Measurements from ENCODE around the gene LBX1.
"Not testable (repeated sequence)": the region's sequence is repeated elsewhere in the genome, so short reads cannot be mapped to it uniquely, and the experiment has no call there.

Gene LBX1

DNA sequence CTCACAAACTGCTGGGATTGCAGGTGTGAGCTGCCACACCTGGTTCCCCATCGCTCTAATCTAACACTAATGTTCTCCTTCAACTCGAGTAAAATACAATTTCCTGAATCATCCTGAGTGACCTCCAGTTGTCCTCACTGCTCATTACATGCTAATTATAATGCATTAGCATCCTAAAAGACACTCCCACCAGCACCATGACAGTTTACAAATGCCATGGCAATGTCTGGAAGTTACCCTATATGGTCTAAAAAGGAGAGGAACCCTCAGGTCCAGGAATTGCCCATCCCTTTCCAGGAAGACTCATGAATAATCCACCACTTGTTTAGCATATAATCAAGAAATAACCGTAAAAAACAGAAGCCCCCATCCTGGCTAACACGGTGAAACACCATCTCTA, 26.6 kb downstream of the LBX1 start:
- DNase-seq = not testable (repeated sequence)

DNA sequence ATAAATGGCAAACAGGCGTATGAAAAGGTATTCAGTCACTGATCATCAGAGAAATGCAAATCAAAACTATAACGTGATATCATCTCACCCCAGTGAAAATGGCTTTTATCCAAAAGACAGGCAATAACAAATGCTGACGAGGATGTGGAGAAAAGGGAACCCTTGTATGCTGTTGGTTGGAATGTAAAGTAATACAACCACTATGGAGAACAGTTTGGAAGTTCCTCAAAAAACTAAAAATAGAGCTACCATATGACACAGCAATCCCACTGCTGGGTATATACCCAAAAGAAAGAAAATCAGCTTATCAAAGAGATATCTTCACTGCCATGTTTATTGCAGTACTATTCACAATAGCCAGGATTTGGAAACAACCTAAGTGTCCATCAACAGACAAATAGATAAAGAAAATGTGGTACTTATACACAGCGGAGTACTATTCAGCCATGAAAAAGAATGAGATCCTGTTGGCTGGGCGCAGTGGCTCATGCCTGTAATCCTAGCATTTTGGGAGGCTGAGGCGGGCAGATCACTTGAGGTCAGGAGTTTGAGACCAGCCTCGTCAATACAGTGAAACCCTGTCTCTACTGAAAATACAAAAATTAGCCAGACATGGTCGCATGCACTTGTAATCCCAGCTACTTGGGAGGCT, 30.8 kb downstream of the LBX1 start:
- not testable (repeated sequence) for DNase-seq

DNA sequence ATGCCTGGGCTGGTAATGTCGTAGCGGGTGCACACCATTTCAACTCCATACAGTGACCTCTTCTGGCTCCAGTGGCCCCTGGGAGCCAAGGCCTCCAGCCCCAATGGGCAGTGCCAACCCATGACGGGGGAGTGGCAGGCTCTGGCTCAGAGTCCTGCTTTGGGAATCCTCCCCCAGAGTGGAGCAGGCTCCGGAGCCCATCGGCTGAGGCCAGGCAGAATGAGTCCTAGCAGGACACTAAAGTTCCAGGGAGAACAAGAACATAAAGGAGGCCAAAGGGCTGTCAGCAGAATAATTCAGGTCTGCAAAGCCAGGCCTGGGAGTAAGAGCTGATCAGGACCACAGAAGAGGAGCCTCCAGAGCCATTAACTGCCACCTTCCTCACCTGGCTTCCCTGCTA, 33.3 kb downstream of the LBX1 start:
- no peak for DNase-seq

DNA sequence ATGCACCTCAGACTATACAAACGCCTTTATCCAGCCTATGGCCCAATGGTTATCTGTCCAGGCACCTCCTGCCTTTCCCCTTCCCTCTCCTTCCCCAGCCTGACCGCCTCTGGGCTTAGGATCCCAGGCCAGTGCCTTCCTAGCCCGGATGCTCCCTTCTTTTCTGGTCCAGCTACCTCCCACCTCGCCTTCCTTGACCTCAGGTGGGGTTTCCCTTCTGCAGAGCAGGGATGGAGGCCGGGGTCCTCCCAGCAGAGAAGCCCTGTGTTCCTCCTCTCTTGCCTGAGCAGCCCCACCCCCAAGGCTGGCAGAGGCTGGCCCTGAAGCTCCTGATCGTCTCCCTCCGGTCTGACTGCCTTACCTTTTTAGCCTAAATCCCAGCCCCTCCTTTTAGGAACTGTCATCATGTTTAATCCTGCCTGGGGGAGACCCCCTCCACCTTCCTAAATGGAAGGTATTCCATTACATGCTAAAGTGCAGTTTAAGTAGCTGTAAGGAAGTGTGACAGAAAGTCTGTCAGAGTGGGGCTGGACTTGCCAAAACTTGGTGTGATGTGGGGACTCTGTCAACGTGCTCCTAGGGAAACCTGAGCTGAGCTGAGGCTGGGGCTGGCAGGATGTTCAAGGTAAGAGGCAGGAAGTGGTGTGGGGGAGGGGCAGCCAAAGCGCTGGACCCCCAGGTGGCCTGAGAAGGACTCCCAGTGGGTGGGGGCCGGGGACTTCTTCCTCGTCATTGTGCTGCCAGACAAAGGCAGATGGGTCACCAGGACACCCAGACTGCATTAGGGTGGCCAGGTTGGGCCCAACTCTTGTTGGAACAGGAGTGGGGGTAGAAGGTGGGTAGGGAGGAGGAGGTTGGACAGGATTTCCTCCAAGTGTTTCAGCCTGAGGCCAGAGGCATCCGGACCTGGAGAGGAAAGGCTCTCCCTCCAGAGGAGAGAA, 39.5 kb downstream of the LBX1 start:
- no peak for DNase-seq

DNA sequence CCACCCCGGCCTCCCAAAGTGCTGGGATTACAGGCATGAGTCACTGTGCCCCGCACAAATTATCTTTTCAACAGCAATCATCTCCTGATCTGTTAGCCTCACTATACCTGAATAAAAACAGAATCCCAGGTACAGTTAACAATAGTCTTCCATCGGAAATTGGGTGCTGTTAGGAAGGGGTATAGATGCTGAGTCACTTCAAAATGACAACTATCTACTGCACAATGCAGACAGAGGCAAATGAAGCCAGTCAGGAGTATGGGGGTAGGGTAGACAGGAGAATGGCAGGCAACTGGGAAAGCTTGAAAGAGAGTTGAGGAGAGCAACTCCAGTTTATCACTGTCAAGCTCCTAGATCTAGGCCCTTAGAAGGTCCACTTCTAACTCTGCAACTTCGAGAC, 40.3 kb downstream of the LBX1 start:
- no peak for DNase-seq

DNA sequence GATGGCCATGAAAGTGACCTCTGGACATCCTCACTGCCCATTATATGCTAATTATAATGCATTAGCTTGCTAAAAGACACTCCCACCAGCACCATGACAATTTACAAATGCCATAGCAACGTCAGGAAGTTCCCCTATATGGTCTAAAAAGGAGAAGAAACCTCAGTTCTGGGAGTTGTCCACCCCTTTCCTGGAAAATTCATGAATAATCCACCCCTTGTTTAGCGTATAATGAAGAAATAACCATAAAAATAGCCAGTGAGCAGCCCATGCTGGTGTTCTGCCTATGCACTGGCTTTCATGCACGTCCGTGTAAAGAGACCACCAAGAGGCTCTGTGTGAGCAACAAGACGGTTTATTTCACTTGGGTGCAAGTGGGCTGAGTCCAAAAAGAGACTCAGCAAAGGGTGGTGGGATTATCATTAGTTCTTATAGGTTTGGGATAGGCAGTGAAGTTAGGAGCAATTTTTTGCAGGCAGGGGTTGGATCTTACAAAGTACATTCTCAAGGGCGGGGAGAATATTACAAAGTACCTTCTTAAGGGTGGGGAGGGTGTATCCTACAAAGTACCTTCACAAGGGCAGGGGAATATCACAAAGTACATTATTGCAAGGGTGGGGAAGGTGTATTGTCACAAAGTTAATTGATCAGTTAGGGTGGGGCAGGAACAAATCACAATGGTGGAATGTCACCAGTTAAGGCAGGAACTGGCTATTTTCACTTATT, 45.6 kb downstream of the LBX1 start:
- DNase-seq = no peak

DNA sequence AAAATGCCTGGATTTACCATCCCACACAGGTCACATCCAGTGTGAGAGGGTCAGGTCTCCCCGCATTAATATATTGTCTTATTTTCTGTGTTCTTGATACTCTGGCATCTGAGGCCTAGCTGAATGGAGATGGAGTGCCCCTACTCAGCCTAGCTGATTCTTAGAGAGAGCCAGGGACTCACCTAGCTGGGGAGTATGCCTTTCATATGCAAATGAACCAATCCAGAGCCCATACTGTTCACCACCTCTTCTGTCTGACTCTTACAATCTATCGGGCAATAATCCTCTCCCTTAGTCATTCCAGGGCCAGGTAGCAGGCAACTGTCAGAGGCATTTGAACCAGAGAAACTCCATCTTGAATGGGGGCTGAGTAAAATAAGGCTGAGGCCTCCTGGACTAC, 46.3 kb downstream of the LBX1 start:
- no peak for DNase-seq
